Esophagus squamous epithelium (tissue), 5 donors: ENCODE results near the gene ZAR1. TPM values are rescaled to one million over a fixed set of nuclear protein-coding genes. Genes with fewer than 3 reads are reported as not detected.
"Not testable (repeated sequence)": the region's sequence is repeated elsewhere in the genome, so short reads cannot be mapped to it uniquely, and the experiment has no call there.

Experiments used
- DNase-seq: peaks from one replicate; lab custom pipeline; 2025; lab: John Stamatoyannopoulos, UW
- H3K27ac ChIP-seq, 4 donors: fragments of 200-600 bp; sonication (generic); one replicate each; pipeline ENCODE4 v1.5.1; 2016 to 2019; ENCODE audit warnings: mild to moderate bottlenecking in 1 of 4
- H3K27me3 ChIP-seq, 4 donors: fragments of 200-600 bp; sonication (generic); 1 replicate in 3 of 4; 2 replicates in 1 of 4; pipeline versions ENCODE4 v1.5.1 to v1.6.0; 2017 to 2021; ENCODE audit warnings: antibody characterized with exemption in 1 of 4
- H3K36me3 ChIP-seq, 3 donors: fragments of 200-600 bp; sonication (generic); one replicate each; pipeline ENCODE4 v1.5.1; 2016 to 2019
- H3K4me1 ChIP-seq, 3 donors: fragments of 200-600 bp; sonication (generic); one replicate each; pipeline ENCODE4 v1.5.1; 2017 to 2019
- H3K4me3 ChIP-seq, 4 donors: fragments of 200-600 bp; sonication (generic); 1 replicate in 3 of 4; 2 replicates in 1 of 4; pipeline ENCODE4 v1.5.1; 2016 to 2019; ENCODE audit warnings: mild to moderate bottlenecking in 2 of 4, moderate library complexity in 1 of 4
- H3K9me3 ChIP-seq, 3 donors: fragments of 200-600 bp; sonication (generic); one replicate each; pipeline ENCODE4 v1.5.1; 2016 to 2019
- POLR2A ChIP-seq, 4 donors: fragments of 450-650 bp; IDR thresholded peaks; one replicate each; pipeline ENCODE4 v1.6.1; 2017; ENCODE audit warnings: antibody characterized with exemption in 4 of 4, mild to moderate bottlenecking in 4 of 4, moderate library complexity in 3 of 4
- WGBS, 2 donors: methylation state at CpG; one replicate each; pipeline ENCODE4 v1.1.5; 2018; 5-methylcytosine and 5-hydroxymethylcytosine counted together
- intact Hi-C: fragments of 100-400 bp; cut with DNase I; formaldehyde crosslinking; loops from one replicate; pipeline ENCODE4 v1.15.0; 2022
- total RNA-seq, 4 donors: library from RNA; depleted of rRNA; stranded (reverse); fragments of >200 nt; gene quantifications; one replicate each; pipeline ENCODE4 v1.1.0, GENCODE V29; 2016
- TF ChIP-seq, protein P1 (sequence below), 6 experiments: fragments of 450-650 bp in 4 of 6; fragments of 200-600 bp in 2 of 6; sonication (generic) in 2 of 6; IDR thresholded peaks; one replicate each; pipeline ENCODE4 v1.5.1; 2016 to 2019; ENCODE audit warnings: antibody characterized with exemption in 6 of 6, mild to moderate bottlenecking in 4 of 6, moderate library complexity in 4 of 6
- donor health status: DM: yes; HTN: yes; CAD: no.

The ZAR1 gene
- total RNA-seq, 4 donors from 2014 or later = not detected

DNA sequence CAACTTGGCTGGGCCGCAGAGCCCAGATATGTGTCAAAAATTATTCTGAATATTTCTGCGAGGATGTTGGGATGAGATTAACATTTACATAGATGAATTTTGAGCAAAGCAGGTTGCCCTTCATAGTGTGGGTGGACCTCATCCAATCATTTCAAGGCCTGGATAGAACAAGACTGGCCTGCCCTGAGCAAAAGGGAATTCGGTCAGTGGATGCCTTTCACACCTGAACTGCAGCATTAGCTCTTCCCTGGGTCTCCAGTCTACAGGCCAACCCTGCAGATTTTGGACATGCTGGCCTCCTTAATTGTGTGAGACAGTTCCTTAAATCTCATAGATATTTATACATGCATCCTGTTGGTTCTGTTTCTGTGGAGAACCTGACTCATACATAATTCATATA is 39.3 kb upstream of the ZAR1 start:
- TF ChIP-seq POLR2A (IDR thresholded peaks at IDR 0.05) = no peak
- TF ChIP-seq, protein P1, sequence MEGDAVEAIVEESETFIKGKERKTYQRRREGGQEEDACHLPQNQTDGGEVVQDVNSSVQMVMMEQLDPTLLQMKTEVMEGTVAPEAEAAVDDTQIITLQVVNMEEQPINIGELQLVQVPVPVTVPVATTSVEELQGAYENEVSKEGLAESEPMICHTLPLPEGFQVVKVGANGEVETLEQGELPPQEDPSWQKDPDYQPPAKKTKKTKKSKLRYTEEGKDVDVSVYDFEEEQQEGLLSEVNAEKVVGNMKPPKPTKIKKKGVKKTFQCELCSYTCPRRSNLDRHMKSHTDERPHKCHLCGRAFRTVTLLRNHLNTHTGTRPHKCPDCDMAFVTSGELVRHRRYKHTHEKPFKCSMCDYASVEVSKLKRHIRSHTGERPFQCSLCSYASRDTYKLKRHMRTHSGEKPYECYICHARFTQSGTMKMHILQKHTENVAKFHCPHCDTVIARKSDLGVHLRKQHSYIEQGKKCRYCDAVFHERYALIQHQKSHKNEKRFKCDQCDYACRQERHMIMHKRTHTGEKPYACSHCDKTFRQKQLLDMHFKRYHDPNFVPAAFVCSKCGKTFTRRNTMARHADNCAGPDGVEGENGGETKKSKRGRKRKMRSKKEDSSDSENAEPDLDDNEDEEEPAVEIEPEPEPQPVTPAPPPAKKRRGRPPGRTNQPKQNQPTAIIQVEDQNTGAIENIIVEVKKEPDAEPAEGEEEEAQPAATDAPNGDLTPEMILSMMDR (IDR thresholded peaks at IDR 0.05) = no peak
- 87 to 98% methylated on average over 3 of the region's 3 CpGs for WGBS, 2 donors
- no peaks in the 10 kb centered on the region for H3K36me3 ChIP-seq
- DNase-seq = no peak
- no peak overlapping the region for H3K27ac ChIP-seq
- no peaks in the 10 kb centered on the region for H3K27me3 ChIP-seq
- H3K4me1 ChIP-seq = no peaks in the 10 kb centered on the region
- H3K9me3 ChIP-seq = no peaks in the 10 kb centered on the region
- intact Hi-C loops = no loop called here
- H3K4me3 ChIP-seq = no peak overlapping the region

DNA sequence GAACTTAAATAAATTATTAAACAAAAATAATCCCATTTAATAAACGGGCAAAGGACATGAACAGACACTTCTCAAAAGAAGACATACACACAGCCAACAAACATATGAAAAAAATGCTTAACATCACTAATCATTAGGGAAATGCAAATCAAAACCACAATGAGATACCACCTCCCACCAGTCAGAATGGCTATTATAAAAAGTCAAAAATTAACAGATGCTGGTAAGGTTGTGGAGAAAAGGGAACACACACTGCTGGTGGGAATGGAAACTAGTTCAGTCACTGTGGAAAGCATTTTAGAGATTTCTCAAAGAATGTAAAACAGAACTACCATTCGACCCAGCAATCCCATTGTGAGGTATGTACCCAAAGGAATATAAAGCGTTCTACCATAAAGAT is 38.4 kb upstream of the ZAR1 start:
- H3K27me3 ChIP-seq, DNase-seq, H3K4me1 ChIP-seq, intact Hi-C loops, H3K4me3 ChIP-seq, H3K36me3 ChIP-seq, H3K27ac ChIP-seq, H3K9me3 ChIP-seq: not testable (repeated sequence)
- WGBS, 2 donors = 81 to 83% methylated on average over 3 of the region's 3 CpGs

- intact Hi-C loops = no loop called here
- TF ChIP-seq POLR2A (IDR thresholded peaks at IDR 0.05) = no peak
- TF ChIP-seq, protein P1 (IDR thresholded peaks at IDR 0.05) = no peak
These were observed 35.5 kb upstream of the ZAR1 start for GRCh38 chr4:48454591-48454990.

GRCh38 chr4:48461000-48461399 is 29.1 kb upstream of the ZAR1 start:
- DNase-seq = no peak
- H3K36me3 ChIP-seq = no peaks in the 10 kb centered on the region

More at GRCh38 chr4:48454591-48454990, 35.5 kb upstream of the ZAR1 start:
- Histone ChIP-seq H3K4me1 (no peaks in the 10 kb centered on the region), H3K9me3 (no peaks in the 10 kb centered on the region), H3K27ac (no peak overlapping the region), H3K27me3 (no peaks in the 10 kb centered on the region), H3K4me3 (no peak overlapping the region), H3K36me3 (no peaks in the 10 kb centered on the region)
- no peak for DNase-seq
- WGBS, 2 donors = 89 to 93% methylated on average over 2 of the region's 2 CpGs

DNA sequence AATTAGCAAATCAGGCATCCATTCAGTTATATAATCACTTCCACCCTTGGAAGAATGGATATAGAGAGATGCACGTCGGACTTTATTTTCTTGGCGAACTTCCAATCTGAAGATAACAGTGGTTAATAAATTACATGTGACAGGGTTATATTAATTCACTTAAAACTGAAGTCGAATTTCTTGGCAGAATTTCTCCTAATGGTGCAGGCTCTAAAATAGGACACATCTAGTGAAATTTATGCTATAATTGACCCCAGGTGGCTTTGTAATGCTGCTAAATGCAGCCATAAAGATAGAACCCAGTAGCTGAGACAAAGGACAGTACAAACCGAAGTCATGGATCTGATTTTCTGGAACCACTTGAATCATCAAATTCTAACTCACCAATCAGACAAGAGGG is 27.7 kb upstream of the ZAR1 start:
- WGBS, 2 donors = 37 to 55% methylated on average over 5 of the region's 5 CpGs
- H3K4me1 ChIP-seq = no peaks in the 10 kb centered on the region
- H3K4me3 ChIP-seq = no peak overlapping the region
- no peak for TF ChIP-seq POLR2A (IDR thresholded peaks at IDR 0.05)
- TF ChIP-seq, protein P1 (IDR thresholded peaks at IDR 0.05) = no peak
- intact Hi-C loops = no loop called here
- H3K27ac ChIP-seq = no peak overlapping the region
- H3K27me3 ChIP-seq = no peaks in the 10 kb centered on the region
- DNase-seq = no peak
- no peaks in the 10 kb centered on the region for H3K36me3 ChIP-seq
- H3K9me3 ChIP-seq = peaks cover 0 to 4% (median 0%) of the 10 kb centered on the region in 3 donors

More at GRCh38 chr4:48461000-48461399, 29.1 kb upstream of the ZAR1 start:
- H3K27me3 ChIP-seq = no peaks in the 10 kb centered on the region
- no peaks in the 10 kb centered on the region for H3K4me1 ChIP-seq
- intact Hi-C loops = no loop called here
- peaks cover 0 to 4% (median 0%) of the 10 kb centered on the region in 3 donors for H3K9me3 ChIP-seq
- no peak for TF ChIP-seq POLR2A (IDR thresholded peaks at IDR 0.05)
- TF ChIP-seq, protein P1 (IDR thresholded peaks at IDR 0.05) = no peak
- H3K27ac ChIP-seq = no peak overlapping the region
- H3K4me3 ChIP-seq = no peak overlapping the region

DNA sequence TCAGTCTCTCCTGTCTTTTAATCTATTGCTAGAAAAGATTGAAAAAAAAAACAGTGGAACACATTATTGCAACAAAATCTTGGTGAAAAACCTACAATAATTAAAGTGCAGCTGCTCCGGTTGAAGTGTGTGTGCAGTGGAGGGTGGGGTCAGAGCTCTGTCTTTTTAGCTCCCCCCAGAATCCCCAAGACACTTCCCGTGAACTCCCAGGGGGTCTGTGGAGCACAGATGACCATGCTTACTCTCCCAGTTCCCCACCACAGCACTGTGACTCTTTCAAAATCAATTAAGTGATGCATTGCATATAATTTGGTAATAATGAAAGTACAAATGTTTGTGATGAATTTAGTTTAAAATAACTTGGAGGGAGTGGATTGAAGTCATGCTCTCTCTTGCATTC is 22.6 kb upstream of the ZAR1 start:
- Histone ChIP-seq H3K4me1 (no peaks in the 10 kb centered on the region), H3K27me3 (no peaks in the 10 kb centered on the region), H3K9me3 (peaks cover 0 to 4% (median 0%) of the 10 kb centered on the region in 3 donors), H3K27ac (no peak overlapping the region), H3K36me3 (no peaks in the 10 kb centered on the region), H3K4me3 (no peak overlapping the region)
- TF ChIP-seq, protein P1 (IDR thresholded peaks at IDR 0.05) = no peak
- TF ChIP-seq POLR2A (IDR thresholded peaks at IDR 0.05) = no peak
- intact Hi-C loops = no loop called here
- no peak for DNase-seq
- WGBS, 2 donors = 42 to 56% methylated on average over 2 of the region's 2 CpGs
